ENCODE measurements around the gene SMAD3.

The SMAD3 gene

DNA sequence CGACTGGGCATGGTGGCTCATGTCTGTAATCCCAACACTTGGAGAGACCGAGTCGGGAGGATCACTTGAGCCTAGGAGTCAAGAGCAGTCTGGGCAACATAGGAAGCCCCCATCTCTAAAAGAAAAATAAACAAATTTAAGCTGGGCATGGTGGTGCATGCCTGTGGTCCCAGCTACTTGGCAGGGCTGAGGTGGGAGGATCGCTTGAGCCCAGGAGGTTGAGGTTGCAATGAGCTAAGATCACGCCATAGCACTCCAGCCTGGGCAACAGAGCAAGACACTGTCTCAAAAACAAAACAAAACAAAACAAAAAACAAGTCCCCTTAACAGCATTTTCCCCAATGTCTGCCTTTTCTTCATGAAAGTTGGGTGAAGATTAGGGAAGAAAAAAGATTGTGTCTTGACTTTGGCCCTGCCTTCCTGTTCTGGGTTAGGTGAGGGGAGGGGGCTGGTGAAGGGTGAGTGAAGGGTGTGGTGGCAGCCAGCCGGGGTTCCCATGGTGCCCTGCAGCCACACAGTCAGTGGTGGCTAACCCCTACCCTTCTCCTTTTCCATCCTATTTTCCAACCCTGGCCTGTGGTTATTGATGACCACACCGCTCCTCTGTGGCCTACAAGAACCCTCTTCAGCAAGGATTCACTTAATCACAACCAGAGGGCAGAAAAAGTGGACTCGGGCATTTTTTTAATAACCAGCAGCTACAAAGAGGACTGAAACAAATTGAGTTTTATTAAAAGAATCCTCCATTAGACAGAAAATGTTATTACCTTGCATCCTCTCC is 28.4 kb upstream of the SMAD3 start:
- DNase-seq: no peak

DNA sequence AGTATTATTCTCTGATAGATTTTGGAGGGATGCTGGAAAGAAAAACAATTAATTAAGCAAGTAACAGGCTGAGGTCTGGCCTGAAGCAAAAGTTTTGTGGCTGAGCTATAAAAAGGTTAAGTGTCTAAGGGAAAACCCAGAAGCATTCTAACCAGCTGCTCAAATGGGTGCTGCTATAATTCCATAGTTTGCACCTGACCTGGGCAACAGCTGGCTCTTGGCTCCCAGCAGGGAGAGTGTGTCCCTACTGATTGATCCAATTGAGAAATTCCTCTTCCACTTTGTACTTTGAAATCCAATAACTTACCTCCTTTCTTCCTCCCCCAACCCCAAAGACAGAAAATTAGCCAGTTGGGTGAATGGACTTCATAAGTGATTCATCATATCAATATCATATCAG is 27.7 kb upstream of the SMAD3 start:
- no peak for DNase-seq

DNA sequence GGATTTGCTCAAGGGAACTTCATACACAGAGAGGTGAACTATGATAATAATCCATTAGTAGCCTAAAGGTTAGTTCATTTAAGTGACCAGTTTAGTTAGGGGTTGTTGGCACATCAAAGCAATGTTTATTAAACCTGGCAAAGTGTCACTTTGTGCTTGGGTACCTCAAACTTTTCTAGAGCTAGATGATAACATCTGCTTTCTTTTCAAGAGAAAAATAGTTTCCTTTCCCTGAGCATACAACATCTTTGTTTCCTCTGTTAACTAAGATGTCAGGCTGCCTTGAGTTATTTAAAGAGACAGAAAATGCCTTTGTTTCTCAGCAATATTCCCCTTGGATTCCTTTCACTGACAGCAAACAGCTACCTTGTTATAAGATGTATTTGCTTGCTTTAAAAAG is 26.7 kb upstream of the SMAD3 start:
- DNase-seq: no peak

GRCh38 chr15:67039384-67040075 is 25.9 kb upstream of the SMAD3 start:
- no peak for DNase-seq

GRCh38 chr15:67040277-67040676 is 25.1 kb upstream of the SMAD3 start:
- DNase-seq: no peak

- no peak for DNase-seq
Observed at GRCh38 chr15:67042551-67043142, 22.8 kb upstream of the SMAD3 start.

DNA sequence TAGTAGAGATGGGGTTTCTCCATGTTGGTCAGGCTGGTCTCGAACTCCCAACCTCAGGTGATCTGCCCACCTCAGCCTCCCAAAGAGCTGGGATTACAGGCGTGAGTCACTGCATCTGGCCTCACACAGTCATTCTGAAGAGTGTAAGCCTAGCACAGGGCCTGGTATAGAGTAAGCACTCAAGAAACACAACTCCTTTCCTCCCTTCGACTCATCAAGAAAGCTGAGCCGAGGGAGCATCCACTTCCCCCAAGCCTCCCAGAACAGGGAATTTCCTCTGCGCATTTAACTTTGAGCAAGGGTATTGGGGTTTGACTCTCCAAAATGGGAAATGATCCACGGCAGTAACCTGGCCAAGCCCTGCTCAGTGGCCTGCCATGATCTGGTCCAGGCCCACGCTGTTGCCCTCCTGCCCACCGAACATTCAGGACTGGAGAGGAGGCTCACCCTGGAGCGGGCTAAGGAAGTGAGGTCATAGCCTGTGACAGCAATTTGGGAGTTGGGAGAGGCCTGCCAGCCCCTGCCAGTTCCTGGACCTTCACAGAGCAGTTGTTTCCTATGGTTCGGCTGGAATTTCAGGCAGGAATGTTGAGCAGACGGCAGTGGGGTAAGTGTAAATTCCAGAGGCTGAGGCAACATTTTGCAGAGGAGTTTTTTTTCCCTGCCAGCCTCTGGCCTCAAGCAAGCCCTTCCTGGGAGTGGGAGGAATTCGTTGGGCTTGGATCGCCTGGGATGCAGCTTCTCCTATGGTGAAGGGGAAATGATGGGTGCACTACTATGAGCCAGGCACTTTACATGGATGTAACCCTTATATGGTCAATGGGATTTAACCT is 21.2 kb upstream of the SMAD3 start:
- no peak for DNase-seq

- no peak for DNase-seq
Observed at GRCh38 chr15:67047149-67047661, 18.2 kb upstream of the SMAD3 start.

DNA sequence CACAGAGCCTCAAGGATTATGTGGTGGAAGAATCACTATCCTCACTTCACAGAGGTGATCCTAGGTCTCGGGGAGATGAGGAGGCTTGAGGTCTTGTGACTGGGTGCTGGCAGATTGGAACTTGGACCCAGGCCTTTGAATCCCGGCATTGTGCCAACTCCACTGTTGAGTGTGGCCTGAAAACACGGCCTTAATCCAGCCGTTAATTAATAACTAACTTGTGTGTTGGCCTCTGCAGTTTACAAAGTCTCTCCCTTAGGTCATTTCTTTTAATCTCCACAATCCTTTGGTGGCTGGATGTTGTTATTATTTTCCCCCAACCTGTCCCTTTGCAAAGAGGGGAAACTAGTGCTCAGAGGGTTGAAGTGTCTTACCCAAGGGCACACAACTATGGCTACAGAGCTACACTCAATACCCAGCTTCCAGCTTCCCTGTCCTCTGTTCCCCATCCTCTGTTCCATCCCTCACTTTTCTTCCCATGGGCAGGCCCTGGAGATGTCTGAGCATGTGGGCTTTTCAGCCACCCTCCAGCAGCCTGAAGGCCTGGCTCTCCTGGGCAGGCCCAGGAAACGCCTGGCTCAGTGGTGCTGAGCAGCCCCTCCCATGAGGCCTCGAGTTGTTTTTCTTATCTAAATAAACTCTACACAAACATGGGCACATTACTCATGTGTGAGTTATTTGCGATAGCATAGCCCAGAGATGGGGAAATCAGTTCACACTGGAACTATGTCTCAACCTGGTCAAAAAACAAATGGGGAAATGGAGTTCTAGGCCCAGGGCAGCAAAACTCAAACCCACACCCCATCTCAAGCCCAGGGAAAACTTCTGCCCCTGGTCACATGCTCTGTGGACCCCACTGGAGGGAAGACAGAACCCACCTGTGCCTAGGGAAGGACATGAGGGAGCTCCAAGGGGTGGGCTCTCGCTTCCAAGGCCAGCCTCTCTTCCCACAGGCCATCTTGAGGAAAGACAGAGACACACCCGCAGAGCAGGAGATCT is 16.8 kb upstream of the SMAD3 start:
- DNase-seq: no peak

- no peak for DNase-seq
Observed at GRCh38 chr15:67049351-67050044, 15.9 kb upstream of the SMAD3 start.

DNA sequence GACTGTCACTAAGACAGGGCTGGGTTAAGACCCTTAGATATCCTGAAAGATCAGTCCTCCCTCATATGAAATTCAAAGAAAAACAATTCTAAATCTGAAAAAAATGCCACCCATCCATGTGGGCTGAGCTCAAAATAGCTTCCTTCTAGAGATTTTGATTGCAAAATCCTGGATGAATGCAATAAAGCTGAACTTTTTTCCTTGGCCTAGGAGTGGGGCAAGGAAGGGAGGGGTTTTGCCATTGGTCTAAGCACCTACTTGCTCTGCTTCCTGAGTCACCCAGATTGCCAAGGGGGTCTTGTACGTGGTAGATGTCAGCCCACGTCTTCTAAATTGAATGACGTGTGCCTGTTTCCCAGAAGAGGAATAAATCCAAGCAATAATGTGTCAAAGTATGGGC is 15.3 kb upstream of the SMAD3 start:
- DNase-seq: no peak

DNA sequence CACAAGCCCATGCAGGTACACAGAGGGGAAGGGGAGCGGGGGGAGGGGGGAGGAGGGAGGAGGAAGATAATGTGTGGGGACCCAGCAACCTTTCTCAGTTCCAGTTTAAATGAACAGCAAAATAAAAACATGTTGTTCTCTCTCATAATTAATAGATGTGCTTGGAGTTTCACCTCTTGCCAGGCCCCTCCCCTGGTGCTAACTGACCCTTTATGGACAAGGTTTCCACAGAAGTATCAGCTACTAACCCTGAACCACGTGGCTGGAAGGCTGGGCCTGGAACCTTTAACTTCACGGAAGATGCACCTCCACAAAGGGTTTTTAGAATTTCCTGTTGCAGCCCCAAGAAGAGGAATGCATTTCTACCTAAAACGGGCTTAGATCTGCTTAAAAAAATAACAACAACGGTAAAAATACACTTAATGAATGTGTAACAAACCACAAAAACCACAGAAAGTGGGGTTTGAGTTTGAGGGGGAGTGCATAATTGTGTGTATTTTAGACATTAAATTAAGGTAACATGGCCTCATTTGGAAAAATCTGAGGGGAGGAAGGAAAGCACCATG is 14.8 kb upstream of the SMAD3 start:
- no peak for DNase-seq

DNA sequence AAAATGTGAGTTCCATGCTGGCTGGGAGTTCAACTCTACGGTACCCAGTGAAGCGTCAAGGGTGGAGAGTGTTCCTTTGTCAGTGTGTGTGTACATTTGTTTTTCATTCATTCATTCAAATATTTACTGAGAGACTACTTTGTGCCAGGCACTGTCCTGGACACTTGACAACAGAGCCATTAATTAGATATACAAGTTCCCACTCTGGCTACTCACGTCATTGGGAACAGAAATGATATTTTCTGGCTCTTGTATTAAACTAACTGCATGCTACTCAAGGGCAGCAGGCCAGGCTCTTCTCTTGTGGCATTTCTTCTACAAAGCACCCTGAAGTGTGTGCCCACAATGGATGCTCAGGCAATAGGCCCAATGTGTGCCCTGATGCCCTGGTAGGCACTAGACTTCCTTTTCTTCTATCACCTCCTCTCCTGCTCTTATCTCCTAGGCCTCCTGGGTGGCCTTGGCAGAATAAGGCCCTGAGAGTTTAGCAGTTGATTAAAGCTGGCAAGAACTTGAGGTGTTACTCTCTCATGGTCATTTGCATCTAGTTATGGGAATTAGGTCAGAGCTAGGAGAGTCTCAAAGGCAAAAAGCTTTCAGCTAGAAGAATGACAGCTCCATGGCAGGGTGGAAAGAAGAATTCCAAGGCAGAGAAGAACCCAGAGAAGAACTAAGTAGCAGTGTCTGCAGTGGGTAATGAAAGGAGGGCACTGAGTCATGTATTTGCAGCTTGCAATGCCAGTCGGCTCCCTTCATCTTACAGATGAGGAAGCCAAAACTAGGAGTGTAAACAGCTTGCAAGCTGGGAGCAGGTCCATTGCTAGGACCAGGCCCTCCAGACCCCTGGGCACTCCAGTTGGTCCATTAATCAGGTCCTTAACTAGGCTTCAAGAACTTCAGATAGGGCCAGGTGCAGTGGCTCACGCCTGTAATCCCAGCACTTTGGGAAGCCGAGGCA is 14.0 kb upstream of the SMAD3 start:
- DNase-seq: no peak

DNA sequence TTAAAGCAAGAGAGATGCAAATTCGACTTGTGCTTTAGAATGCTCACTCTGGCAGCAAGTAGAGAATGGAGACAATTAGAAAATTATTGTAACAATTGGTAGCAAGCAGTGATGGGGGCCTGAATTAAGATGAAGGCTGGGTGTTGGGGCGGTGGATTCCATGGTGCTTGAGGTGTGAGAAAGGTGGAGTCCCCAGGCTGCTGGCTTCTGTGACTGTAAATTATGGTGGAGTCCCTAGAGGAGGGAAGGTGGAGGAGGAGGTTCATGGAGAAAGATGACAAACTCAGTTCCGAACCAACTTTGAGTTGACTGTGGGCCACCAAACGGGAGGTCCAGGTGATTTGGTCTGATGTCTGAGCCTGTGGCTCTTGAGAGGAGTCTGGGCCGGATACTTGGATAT is 10.7 kb upstream of the SMAD3 start:
- no peak for DNase-seq

- DNase-seq: no peak
Observed at GRCh38 chr15:67059127-67059553, 6.3 kb upstream of the SMAD3 start.

DNA sequence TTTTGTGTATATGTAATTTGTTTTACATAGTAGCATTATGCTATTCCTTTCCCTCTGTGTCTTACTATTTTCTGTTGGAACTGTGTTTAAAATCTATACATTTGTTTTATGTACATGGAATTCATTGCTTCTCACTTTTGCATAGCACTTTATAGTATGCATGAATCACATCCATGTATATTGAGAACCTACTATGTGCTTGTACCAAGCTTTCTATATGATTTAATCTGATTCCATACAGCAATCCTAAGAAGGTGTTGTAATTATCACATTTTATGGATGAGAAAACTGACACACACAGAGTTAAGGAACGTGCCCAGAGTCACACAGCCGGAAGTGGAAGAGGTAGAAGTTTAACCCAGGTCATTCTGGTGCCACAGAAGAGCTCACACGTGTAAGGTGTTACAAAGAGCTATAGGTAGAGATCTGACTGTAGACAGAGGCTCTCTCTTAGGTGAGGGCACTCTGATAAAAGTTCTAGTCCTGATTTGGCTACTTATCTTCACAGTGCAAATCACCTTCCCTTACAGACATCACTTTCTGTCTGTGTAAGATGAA is 3.5 kb upstream of the SMAD3 start:
- DNase-seq: no peak

DNA sequence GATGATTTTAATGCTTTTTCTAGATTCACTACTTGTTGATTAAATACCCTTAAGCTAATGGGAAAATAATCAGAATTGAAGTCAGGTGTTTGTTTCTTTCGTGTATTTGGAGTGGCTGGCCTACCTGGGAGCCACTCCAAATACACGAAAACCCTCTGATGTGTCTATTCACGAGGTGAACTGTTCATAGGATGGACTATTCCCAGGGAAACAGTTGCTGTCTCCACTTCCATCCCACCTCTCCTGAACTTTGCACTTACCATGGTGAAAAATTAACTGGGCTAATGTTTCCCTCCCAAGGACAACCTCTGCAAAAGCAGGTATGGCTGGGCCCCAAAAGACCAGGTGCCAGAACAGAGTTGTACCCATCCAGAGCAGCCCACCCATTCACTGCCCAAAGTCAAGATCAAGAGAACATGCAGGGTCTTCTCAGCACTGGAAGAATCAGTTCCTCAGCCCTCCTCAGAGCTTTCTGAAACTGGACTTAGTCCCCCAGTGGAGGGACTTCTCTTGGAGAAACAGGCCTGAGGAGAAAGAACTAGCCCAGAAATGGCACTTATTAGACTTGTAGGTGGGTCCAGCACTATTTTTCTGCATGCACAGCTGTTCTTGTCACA is 2.9 kb upstream of the SMAD3 start:
- no peak for DNase-seq

- DNase-seq: no peak
Observed at GRCh38 chr15:67063689-67064606, 1.5 kb upstream of the SMAD3 start.
